Body of pancreas (tissue), 4 donors: ENCODE data around the gene SORL1.

Experiments used
- CTCF ChIP-seq, 7 experiments: fragments of 450-650 bp in 4 of 7; fragments of 200-600 bp in 3 of 7; sonication (generic) in 3 of 7; IDR thresholded peaks; one replicate each; pipeline ENCODE4 v1.5.1; 2016 to 2019; ENCODE audit warnings: antibody characterized with exemption in 7 of 7
- POLR2A ChIP-seq, 3 donors: fragments of 450-650 bp; IDR thresholded peaks; one replicate each; pipeline ENCODE4 v1.6.1; 2016; ENCODE audit warnings: antibody characterized with exemption in 3 of 3, mild to moderate bottlenecking in 2 of 3

- TF ChIP-seq CTCF (IDR thresholded peaks at IDR 0.05) (no peak), POLR2A (IDR thresholded peaks at IDR 0.05) (no peak)
Measured at GRCh38 chr11:121554552-121554951, 102.4 kb downstream of the SORL1 start.
